Gastrocnemius medialis (tissue), 4 donors: ENCODE results near the gene SNTG2.

Experiments
- CTCF ChIP-seq, 5 experiments: fragments of 450-650 bp in 3 of 5; fragments of 200-600 bp in 2 of 5; sonication (generic) in 2 of 5; IDR thresholded peaks in 4 of 5; conservative IDR thresholded peaks in 1 of 5; 1 replicate in 4 of 5; 2 replicates in 1 of 5; pipeline ENCODE4 v1.5.1; 2016 to 2019; ENCODE audit warnings: antibody characterized with exemption in 5 of 5, mild to moderate bottlenecking in 3 of 5, moderate library complexity in 3 of 5
- POLR2A ChIP-seq, 2 donors: fragments of 450-650 bp; IDR thresholded peaks; one replicate each; pipeline ENCODE4 v1.6.1; 2017; ENCODE audit warnings: antibody characterized with exemption in 2 of 2, mild to moderate bottlenecking in 2 of 2, moderate library complexity in 2 of 2

- TF ChIP-seq CTCF (IDR thresholded peaks at IDR 0.05 in 4 of 5, conservative IDR thresholded peaks at IDR 0.05 in 1 of 5) (no peak), POLR2A (IDR thresholded peaks at IDR 0.05) (no peak)
Measured at GRCh38 chr2:1403565-1403964, 452.9 kb downstream of the SNTG2 start.
